ENCODE data around the gene FN3KRP.

The FN3KRP gene

GRCh38 chr17:82683534-82683933 is 33.0 kb upstream of the FN3KRP start:
- no peak overlapping the region for H3K4me3 ChIP-seq (ENCODE audit: low read depth, low read length)

GRCh38 chr17:82684228-82684841 is 32.2 kb upstream of the FN3KRP start:
- no peak overlapping the region for H3K4me3 ChIP-seq (ENCODE audit: low read depth, low read length)
- no peak for TF ChIP-seq CTCF (IDR thresholded peaks at IDR 0.05; ENCODE audit: borderline replicate concordance, insufficient read depth, low read depth, low read length)

More at GRCh38 chr17:82683534-82683933, 33.0 kb upstream of the FN3KRP start:
- TF ChIP-seq CTCF (IDR thresholded peaks at IDR 0.05; ENCODE audit: borderline replicate concordance, insufficient read depth, low read depth, low read length): no peak

GRCh38 chr17:82685291-82685690 is 31.2 kb upstream of the FN3KRP start:
- no peak for TF ChIP-seq CTCF (IDR thresholded peaks at IDR 0.05; ENCODE audit: borderline replicate concordance, insufficient read depth, low read depth, low read length)
- no peak overlapping the region for H3K4me3 ChIP-seq (ENCODE audit: low read depth, low read length)

- TF ChIP-seq CTCF (IDR thresholded peaks at IDR 0.05; ENCODE audit: borderline replicate concordance, insufficient read depth, low read depth, low read length): no peak
- H3K4me3 ChIP-seq (ENCODE audit: low read depth, low read length): no peak overlapping the region
Measured at GRCh38 chr17:82686366-82687324, 29.9 kb upstream of the FN3KRP start.

GRCh38 chr17:82687375-82687861 is 29.1 kb upstream of the FN3KRP start:
- no peak for TF ChIP-seq CTCF (IDR thresholded peaks at IDR 0.05; ENCODE audit: borderline replicate concordance, insufficient read depth, low read depth, low read length)
- H3K4me3 ChIP-seq (ENCODE audit: low read depth, low read length): no peak overlapping the region

GRCh38 chr17:82687871-82688270 is 28.6 kb upstream of the FN3KRP start:
- no peak for TF ChIP-seq CTCF (IDR thresholded peaks at IDR 0.05; ENCODE audit: borderline replicate concordance, insufficient read depth, low read depth, low read length)
- no peak overlapping the region for H3K4me3 ChIP-seq (ENCODE audit: low read depth, low read length)
